NCI-H1694 treated with DMSO at 0.1 percent for 48 hours (cell line): ENCODE measurements around the gene MAML2.

Source experiments
- DNase-seq: peaks from one replicate; lab custom pipeline; 2025; lab: John Stamatoyannopoulos, UW

Gene MAML2

GRCh38 chr11:96241331-96241841, 101.6 kb downstream of the MAML2 start:
- no peak for DNase-seq

- no peak for DNase-seq
These were observed 104.3 kb downstream of the MAML2 start for GRCh38 chr11:96238563-96239135.

GRCh38 chr11:96237766-96238266, 105.2 kb downstream of the MAML2 start:
- no peak for DNase-seq

- no peak for DNase-seq
These were observed 107.2 kb downstream of the MAML2 start for GRCh38 chr11:96235751-96236150.

GRCh38 chr11:96234866-96235441, 108.0 kb downstream of the MAML2 start:
- DNase-seq: no peak

- DNase-seq: no peak
These were observed 110.9 kb downstream of the MAML2 start for GRCh38 chr11:96232132-96232531.

- no peak for DNase-seq
These were observed 112.3 kb downstream of the MAML2 start for GRCh38 chr11:96230686-96231085.

GRCh38 chr11:96229354-96229977, 113.5 kb downstream of the MAML2 start:
- no peak for DNase-seq

- no peak for DNase-seq
These were observed 114.1 kb downstream of the MAML2 start for GRCh38 chr11:96228910-96229309.

- no peak for DNase-seq
These were observed 114.5 kb downstream of the MAML2 start for GRCh38 chr11:96228473-96228891.

GRCh38 chr11:96227244-96227643, 115.8 kb downstream of the MAML2 start:
- DNase-seq: no peak

GRCh38 chr11:96223083-96223482, 119.9 kb downstream of the MAML2 start:
- DNase-seq: no peak

- DNase-seq: no peak
These were observed 120.9 kb downstream of the MAML2 start for GRCh38 chr11:96222102-96222501.

- DNase-seq: no peak
These were observed 121.5 kb downstream of the MAML2 start for GRCh38 chr11:96221244-96222070.

GRCh38 chr11:96219981-96220623, 122.9 kb downstream of the MAML2 start:
- no peak for DNase-seq

GRCh38 chr11:96218901-96219300, 124.1 kb downstream of the MAML2 start:
- DNase-seq: no peak

- DNase-seq: no peak
These were observed 125.0 kb downstream of the MAML2 start for GRCh38 chr11:96218006-96218405.

- no peak for DNase-seq
These were observed 125.8 kb downstream of the MAML2 start for GRCh38 chr11:96217206-96217605.

GRCh38 chr11:96215826-96216225, 127.2 kb downstream of the MAML2 start:
- DNase-seq: no peak

- no peak for DNase-seq
These were observed 127.7 kb downstream of the MAML2 start for GRCh38 chr11:96215110-96215782.

GRCh38 chr11:96214777-96215109, 128.3 kb downstream of the MAML2 start:
- DNase-seq: no peak
